Measurements from ENCODE around the gene PFDN6.
A peak's percentile ranks its signal among the peaks of the same experiment; 100 is the strongest.

Gene PFDN6

GRCh38 chr6:33297956-33298772 lies 8.8 kb downstream of the PFDN6 start:
- Mint-ChIP-seq H3K27ac (peak overlapping the region; percentile 100), H3K4me3 (peak overlapping the region; percentile 100), H3K9me3 (no peaks in the 10 kb centered on the region), H3K36me3 (peaks cover 88% of the 10 kb centered on the region), H3K4me1 (peaks cover 48% of the 10 kb centered on the region)
- ATAC-seq (peak; percentile 54), DNase-seq (ENCODE audit: low spot score in 2 of 2) (peak in 1 of 2 donors; percentile 81)

DNA sequence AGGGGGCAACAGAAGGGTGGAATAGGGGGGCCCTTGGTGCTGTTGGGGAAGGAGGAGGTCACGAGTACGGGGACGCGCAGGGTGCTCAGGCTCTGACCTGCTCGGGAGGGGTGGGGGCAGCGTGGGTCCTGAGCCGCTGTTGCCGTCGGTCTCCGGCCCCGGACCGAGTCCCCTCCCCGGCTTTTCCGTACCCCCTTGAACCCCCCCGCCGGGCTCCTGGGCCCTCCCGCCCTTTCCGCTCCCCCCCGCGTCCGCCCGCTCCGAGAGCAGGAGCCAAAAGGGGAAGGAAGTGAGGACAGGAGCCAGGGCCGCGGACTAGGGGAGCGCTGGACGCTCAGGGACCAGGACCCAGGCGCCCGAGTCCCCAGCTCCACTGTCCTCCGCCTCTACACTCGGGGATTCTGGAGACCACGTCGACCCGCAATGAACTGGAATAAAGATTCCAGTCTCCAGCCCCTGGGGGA lies 9.4 kb downstream of the PFDN6 start, which contains the start of gene RGL2:
Gene RGL2, minus strand, starts transcription at position 170 of the 464 bp plus-strand sequence. CDS start 332 bp downstream, outside the sequence.
- H3K36me3 Mint-ChIP-seq, result peaks cover 88% of the 10 kb centered on the region
- H3K27ac Mint-ChIP-seq, result peak within 1 kb of the TSS; percentile 100
- H3K9me3 Mint-ChIP-seq, result no peaks in the 10 kb centered on the region
- H3K4me3 Mint-ChIP-seq, result peak within 1 kb of the TSS; percentile 100
- H3K4me1 Mint-ChIP-seq, result peaks cover 52% of the 10 kb centered on the region
- DNase-seq (ENCODE audit: low spot score in 2 of 2) (peak in 1 of 2 donors; percentile 36), ATAC-seq (peak; percentile 36)

DNA sequence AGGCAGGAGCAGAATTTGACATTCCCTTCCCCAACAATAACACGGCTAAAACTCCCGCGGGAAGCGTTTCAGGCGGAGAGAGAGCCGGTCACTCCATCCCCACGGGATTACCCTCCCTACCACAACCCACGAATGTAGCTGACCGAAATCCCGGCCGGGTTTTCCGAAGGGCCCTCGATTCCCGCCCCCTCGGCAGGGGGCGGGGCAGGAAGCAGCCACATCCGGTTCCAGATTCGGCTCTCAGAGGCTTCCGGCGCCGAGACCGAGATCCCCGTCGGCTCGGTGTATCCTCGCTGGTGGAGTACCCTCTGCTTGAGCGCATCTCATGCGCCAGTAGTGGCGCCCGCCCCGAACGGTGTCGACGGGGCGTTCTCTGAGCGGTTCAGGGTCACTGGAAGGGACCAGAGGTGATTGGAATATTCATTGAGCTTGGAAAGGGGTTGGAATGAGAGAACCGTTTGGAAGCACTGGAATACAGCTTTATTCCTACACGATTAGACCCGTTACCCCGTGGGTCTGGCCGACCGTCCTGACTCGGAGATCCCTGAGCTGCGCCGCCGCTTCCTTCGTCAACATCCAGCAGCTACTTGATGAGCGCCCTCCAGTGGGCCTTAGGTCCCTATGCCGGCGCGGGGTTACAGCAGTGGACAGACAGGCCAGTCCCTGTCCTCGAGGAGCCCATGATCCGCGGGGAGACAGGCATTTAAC lies 10.0 kb downstream of the PFDN6 start:
- Mint-ChIP-seq H3K9me3 (no peaks in the 10 kb centered on the region), H3K27ac (peak overlapping the region; percentile 100), H3K4me3 (peak overlapping the region; percentile 100), H3K4me1 (peaks cover 58% of the 10 kb centered on the region), H3K36me3 (peaks cover 91% of the 10 kb centered on the region)
- ATAC-seq, result peak; percentile 90
- DNase-seq (ENCODE audit: low spot score in 2 of 2), result peak; percentile 85 to 97

DNA sequence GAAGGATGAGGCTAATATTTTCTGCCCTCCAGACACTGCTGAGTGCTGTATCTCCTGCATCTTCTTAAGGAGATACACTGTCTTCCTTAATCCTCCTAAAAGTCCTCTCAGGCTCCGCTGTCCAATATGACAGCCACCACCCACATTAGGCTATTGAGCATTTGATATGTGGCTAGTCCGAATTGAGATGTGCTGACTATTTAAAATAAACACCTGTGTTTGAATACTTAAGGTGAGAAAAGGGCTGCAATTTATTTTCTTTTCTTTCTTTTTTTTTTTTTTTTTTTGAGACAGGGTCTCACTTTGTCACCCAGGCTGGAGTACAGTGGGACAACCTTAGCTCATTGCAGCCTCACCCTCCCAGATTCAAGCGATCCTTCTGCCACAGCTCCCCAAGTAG lies 12.5 kb downstream of the PFDN6 start:
- H3K4me1 Mint-ChIP-seq, result peaks cover 67% of the 10 kb centered on the region
- H3K36me3 Mint-ChIP-seq, result peaks cover 96% of the 10 kb centered on the region
- no peak overlapping the region for H3K4me3 Mint-ChIP-seq

DNA sequence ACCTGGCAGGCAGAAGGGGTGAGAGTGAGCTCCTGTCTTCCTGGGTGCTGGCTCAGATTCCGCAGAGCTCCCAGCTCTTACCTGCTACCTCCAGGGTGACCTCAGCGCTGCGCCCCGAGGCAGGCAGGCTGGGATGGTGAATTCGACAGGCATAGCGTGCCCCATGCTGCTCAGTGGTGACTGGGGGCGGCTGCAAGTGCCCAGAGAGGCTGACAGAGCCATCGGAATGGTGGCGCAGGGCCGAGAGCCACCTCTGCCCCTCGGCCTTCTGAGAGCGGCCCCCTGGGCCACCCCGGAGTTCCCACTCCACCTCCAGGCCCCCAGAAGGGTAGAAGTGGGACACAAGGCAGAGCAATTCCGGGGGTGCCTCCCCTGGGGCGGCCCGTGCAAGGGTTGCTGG lies 14.8 kb downstream of the PFDN6 start:
- peaks cover 100% of the 10 kb centered on the region for H3K36me3 Mint-ChIP-seq
- H3K27ac Mint-ChIP-seq, result peak overlapping the region; percentile 77
- peaks cover 60% of the 10 kb centered on the region for H3K4me1 Mint-ChIP-seq
- ATAC-seq, result no peak
- DNase-seq (ENCODE audit: low spot score in 2 of 2), result no peak
- no peaks in the 10 kb centered on the region for H3K9me3 Mint-ChIP-seq
- no peak overlapping the region for H3K4me3 Mint-ChIP-seq

More for the DNA sequence above, 12.5 kb downstream of the PFDN6 start:
- DNase-seq (ENCODE audit: low spot score in 2 of 2) (no peak), ATAC-seq (no peak)
- no peaks in the 10 kb centered on the region for H3K9me3 Mint-ChIP-seq
- peak overlapping the region; percentile 100 for H3K27ac Mint-ChIP-seq

- no peaks in the 10 kb centered on the region for H3K9me3 Mint-ChIP-seq
- DNase-seq (ENCODE audit: low spot score in 2 of 2) (no peak), ATAC-seq (no peak)
- H3K4me3 Mint-ChIP-seq, result no peak overlapping the region
- H3K36me3 Mint-ChIP-seq, result peaks cover 100% of the 10 kb centered on the region
- peaks cover 51% of the 10 kb centered on the region for H3K4me1 Mint-ChIP-seq
- H3K27ac Mint-ChIP-seq, result peak overlapping the region; percentile 13
Measured at GRCh38 chr6:33305052-33305451, 15.7 kb downstream of the PFDN6 start.

GRCh38 chr6:33306356-33306755 lies 17.0 kb downstream of the PFDN6 start:
- ATAC-seq, result no peak
- Mint-ChIP-seq H3K36me3 (peaks cover 100% of the 10 kb centered on the region), H3K4me1 (peaks cover 44% of the 10 kb centered on the region), H3K4me3 (no peak overlapping the region), H3K27ac (peak overlapping the region; percentile 13), H3K9me3 (no peaks in the 10 kb centered on the region)
- DNase-seq (ENCODE audit: low spot score in 2 of 2), result no peak

DNA sequence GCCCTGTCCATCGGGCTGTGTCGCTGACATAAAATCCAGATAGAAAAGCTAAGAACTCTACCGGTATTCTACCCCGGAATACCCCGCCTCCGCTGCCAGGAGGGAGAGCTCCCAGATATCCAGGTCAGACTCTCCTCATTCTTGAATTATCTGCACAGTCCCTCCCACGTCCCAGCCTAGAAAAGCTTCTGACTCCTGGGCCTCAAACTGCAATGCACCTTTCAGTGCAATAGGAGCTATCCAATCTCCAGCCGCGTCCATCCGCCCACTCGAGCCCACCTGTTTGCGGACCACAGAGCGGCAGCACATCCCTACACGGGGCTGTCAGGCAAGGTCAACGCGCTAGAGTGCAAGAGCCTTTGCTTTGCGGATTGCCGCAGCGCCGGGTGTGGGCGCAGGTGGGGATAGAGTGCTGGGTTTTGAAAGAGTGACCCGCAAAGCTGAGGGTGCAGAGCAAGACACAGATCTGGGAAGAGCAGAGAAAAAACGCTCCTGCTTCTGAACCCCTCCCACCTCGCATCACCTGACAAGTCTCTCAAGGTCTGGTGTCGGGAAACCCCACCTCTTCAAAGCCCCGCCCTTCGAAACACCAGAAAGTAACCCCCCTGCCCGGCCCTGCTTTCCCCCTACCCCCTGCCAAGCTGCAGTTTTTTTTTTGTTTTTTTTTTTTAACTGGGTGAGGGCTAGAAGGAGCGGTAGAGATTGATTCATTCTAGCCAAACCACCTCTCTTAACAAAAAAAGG lies 23.1 kb downstream of the PFDN6 start:
- peak; percentile 59 for ATAC-seq
- DNase-seq (ENCODE audit: low spot score in 2 of 2), result peak in 1 of 2 donors; percentile 81
- Mint-ChIP-seq H3K27ac (peak overlapping the region; percentile 99), H3K36me3 (peaks cover 81% of the 10 kb centered on the region), H3K4me3 (peak overlapping the region; percentile 100), H3K9me3 (no peaks in the 10 kb centered on the region), H3K4me1 (peaks cover 50% of the 10 kb centered on the region)

DNA sequence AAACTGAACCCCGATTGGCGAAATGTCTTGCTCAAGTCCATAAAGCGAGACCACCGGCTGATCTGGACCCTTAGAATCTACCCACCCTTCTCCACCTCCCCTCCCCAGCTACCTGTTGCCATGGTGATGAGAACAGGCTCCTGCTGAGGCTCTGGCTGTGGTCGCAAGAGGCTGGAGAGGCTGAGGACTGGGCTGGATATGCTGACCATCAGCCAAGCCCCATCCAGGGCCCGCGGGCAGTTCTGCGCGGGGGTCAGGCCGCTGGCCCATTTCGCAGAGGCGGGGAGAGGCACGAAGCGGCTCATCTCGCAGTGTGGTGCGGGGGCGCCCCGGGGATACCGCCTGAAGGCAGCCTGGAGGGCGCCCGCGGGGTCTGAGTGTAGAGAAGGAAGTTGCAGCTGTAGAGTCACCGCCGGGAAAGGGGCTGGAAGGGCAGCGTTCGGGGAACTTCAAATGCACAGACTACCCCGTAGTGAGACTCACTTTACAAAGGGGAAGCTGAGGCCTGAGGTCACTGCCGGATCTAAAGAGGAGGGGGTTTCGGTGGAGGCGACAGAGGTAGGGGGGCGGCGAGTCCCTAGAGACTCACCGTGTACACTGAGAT lies 23.8 kb downstream of the PFDN6 start:
- ATAC-seq (peak; percentile 24), DNase-seq (ENCODE audit: low spot score in 2 of 2) (peak in 1 of 2 donors; percentile 79)
- Mint-ChIP-seq H3K27ac (peak overlapping the region; percentile 99), H3K4me1 (peaks cover 55% of the 10 kb centered on the region), H3K4me3 (peak overlapping the region; percentile 100), H3K36me3 (peaks cover 81% of the 10 kb centered on the region), H3K9me3 (no peaks in the 10 kb centered on the region)

GRCh38 chr6:33313709-33314514 lies 24.5 kb downstream of the PFDN6 start, which contains the start of gene TAPBP:
TAPBP (minus strand) TSS chr6:33314078; CDS start chr6:33314041, 37 bp downstream.
- Mint-ChIP-seq H3K9me3 (no peaks in the 10 kb centered on the region), H3K27ac (peak within 1 kb of the TSS; percentile 99), H3K36me3 (peaks cover 81% of the 10 kb centered on the region), H3K4me1 (peaks cover 57% of the 10 kb centered on the region), H3K4me3 (peak within 1 kb of the TSS; percentile 100)
- DNase-seq (ENCODE audit: low spot score in 2 of 2), result peak; percentile 61 to 95
- peak; percentile 64 for ATAC-seq

DNA sequence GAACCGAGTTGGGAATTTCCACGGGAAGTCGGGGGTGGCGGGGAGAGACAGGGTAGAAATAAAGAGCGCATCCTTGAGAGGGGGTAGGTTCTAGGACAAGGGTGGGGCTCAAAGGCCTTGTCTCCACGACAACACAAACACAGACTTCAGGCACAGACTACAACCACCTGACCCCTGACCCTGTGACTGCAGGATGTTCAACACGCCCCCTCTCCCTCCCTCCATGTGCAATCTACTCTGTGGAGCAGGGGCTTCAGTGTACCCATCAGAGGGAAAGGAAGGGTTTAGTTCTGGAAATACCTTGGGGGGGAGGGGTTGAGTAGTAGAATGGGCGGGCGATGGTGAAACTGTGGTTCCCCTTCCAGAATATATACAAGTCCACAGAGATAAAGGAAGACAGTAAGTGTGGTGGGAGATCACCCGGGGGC lies 25.1 kb downstream of the PFDN6 start:
- H3K9me3 Mint-ChIP-seq, result no peaks in the 10 kb centered on the region
- H3K27ac Mint-ChIP-seq, result peak overlapping the region; percentile 99
- H3K4me1 Mint-ChIP-seq, result peaks cover 63% of the 10 kb centered on the region
- peaks cover 81% of the 10 kb centered on the region for H3K36me3 Mint-ChIP-seq
- peak; percentile 60 for ATAC-seq
- peak; percentile 28 to 80 for DNase-seq (ENCODE audit: low spot score in 2 of 2)
- H3K4me3 Mint-ChIP-seq, result peak overlapping the region; percentile 100

GRCh38 chr6:33314943-33315792 lies 25.8 kb downstream of the PFDN6 start:
- peaks cover 81% of the 10 kb centered on the region for H3K36me3 Mint-ChIP-seq
- H3K4me3 Mint-ChIP-seq, result peak overlapping the region; percentile 100
- ATAC-seq, result no peak
- no peak for DNase-seq (ENCODE audit: low spot score in 2 of 2)
- H3K9me3 Mint-ChIP-seq, result no peaks in the 10 kb centered on the region
- H3K27ac Mint-ChIP-seq, result peak overlapping the region; percentile 99
- H3K4me1 Mint-ChIP-seq, result peaks cover 69% of the 10 kb centered on the region
